Thyroid gland (tissue), 4 donors: ENCODE measurements around the gene KCNH6.

ENCODE experiments used
- POLR2A ChIP-seq, 2 donors: fragments of 450-650 bp; IDR thresholded peaks; one replicate each; pipeline ENCODE4 v1.6.1; 2017; ENCODE audit warnings: antibody characterized with exemption in 2 of 2, mild to moderate bottlenecking in 2 of 2, moderate library complexity in 1 of 2
- TF ChIP-seq, protein P1 (sequence below), 6 experiments: fragments of 200-600 bp in 3 of 6; fragments of 450-650 bp in 3 of 6; sonication (generic) in 3 of 6; IDR thresholded peaks; one replicate each; pipeline ENCODE4 v1.5.1; 2016 to 2019; ENCODE audit warnings: antibody characterized with exemption in 6 of 6, mild to moderate bottlenecking in 2 of 6, inconsistent platforms in 1 of 6, moderate library complexity in 1 of 6

DNA sequence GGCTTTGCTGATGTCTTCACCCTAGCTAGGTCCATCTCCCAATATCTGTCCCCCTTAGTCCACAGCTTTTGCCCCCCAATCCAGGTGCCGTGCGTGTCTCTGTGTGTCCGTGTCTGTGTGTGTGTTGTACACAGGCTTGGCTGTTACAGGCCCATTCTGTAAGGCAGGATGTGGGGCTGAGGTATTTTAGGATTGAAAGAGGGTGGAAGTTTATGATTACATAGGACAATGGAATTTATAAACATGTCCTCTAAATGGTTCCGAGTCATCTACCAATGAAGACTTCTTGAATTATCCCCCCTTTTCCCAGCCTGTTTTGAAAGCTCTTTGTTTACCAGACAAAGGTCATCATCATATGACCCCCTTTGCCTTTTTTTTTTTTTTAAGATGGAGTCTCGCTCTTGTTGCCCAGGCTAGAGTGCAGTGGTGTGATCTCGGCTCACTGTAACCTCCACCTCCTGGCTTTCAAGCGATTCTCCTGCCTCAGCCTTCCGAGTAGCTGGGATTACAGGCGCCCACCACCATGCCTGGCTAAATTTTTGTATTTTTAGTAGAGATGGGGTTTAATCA, 24.4 kb upstream of the KCNH6 start:
- TF ChIP-seq, protein P1, sequence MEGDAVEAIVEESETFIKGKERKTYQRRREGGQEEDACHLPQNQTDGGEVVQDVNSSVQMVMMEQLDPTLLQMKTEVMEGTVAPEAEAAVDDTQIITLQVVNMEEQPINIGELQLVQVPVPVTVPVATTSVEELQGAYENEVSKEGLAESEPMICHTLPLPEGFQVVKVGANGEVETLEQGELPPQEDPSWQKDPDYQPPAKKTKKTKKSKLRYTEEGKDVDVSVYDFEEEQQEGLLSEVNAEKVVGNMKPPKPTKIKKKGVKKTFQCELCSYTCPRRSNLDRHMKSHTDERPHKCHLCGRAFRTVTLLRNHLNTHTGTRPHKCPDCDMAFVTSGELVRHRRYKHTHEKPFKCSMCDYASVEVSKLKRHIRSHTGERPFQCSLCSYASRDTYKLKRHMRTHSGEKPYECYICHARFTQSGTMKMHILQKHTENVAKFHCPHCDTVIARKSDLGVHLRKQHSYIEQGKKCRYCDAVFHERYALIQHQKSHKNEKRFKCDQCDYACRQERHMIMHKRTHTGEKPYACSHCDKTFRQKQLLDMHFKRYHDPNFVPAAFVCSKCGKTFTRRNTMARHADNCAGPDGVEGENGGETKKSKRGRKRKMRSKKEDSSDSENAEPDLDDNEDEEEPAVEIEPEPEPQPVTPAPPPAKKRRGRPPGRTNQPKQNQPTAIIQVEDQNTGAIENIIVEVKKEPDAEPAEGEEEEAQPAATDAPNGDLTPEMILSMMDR (IDR thresholded peaks at IDR 0.05) = no peak
- no peak for TF ChIP-seq POLR2A (IDR thresholded peaks at IDR 0.05)
